Heart left ventricle (tissue), 16 donors: Measurements from ENCODE around the gene PCARE. TPM values are rescaled to one million over a fixed set of nuclear protein-coding genes. Genes with fewer than 3 reads are reported as not detected.

Experiments used
- ATAC-seq, 4 donors: fragments of 200-7000 bp; cut with Tn5 transposase; one replicate each; pipeline ENCODE4 v1.9.1; 2020 to 2022; ENCODE audit warnings: moderate library complexity in 4 of 4, mild to moderate bottlenecking in 3 of 4, moderate number of reproducible peaks in 1 of 4
- DNase-seq, 5 donors: peaks; one replicate each; pipeline ENCODE4 v3.0.0-alpha.2; 2020
- H3K27ac ChIP-seq, 12 donors: fragments of 200-600 bp; sonication (generic) in 4 of 12; one replicate each; pipeline versions ENCODE4 v1.5.0 to v1.8.0; 2016 to 2022; ENCODE audit warnings: mild to moderate bottlenecking in 2 of 12
- H3K27me3 ChIP-seq, 9 donors: fragments of 200-600 bp; sonication (generic) in 2 of 9; one replicate each; pipeline versions ENCODE4 v1.5.1 to v1.8.0; 2016 to 2022; ENCODE audit warnings: mild to moderate bottlenecking in 3 of 9
- H3K36me3 ChIP-seq, 9 donors: fragments of 200-600 bp; sonication (generic) in 2 of 9; one replicate each; pipeline versions ENCODE4 v1.5.0 to v1.8.0; 2018 to 2022; ENCODE audit warnings: mild to moderate bottlenecking in 2 of 9
- H3K4me1 ChIP-seq, 12 donors: fragments of 200-600 bp; sonication (generic) in 4 of 12; one replicate each; pipeline versions ENCODE4 v1.5.0 to v1.8.0; 2016 to 2022; ENCODE audit warnings: mild to moderate bottlenecking in 3 of 12
- H3K4me3 ChIP-seq, 12 donors: fragments of 200-600 bp; sonication (generic) in 4 of 12; one replicate each; pipeline versions ENCODE4 v1.5.0 to v1.8.0; 2017 to 2022; ENCODE audit warnings: mild to moderate bottlenecking in 9 of 12, moderate library complexity in 4 of 12
- H3K9me3 ChIP-seq, 12 donors: fragments of 200-600 bp; sonication (generic) in 4 of 12; one replicate each; pipeline versions ENCODE4 v1.5.0 to v1.8.0; 2016 to 2022; ENCODE audit warnings: mild to moderate bottlenecking in 1 of 12
- POLR2A ChIP-seq, 2 donors: fragments of 450-650 bp; IDR thresholded peaks; one replicate each; pipeline ENCODE4 v1.6.1; 2017; ENCODE audit warnings: antibody characterized with exemption in 2 of 2, mild to moderate bottlenecking in 2 of 2, moderate library complexity in 2 of 2
- WGBS, 4 donors: extraction: QIAGEN DNeasy Blood & Tissue Kit in 2 of 4; methylation state at CpG; one replicate each; pipeline versions ENCODE4 v1.1.5 to v1.1.7; 2013 to 2018; 5-methylcytosine and 5-hydroxymethylcytosine counted together
- intact Hi-C, 10 donors: fragments of 100-400 bp; cut with DNase I; formaldehyde crosslinking; loops; one replicate each; pipeline versions ENCODE4 v1.11.1 to v1.14.2; 2022
- polyA plus RNA-seq, 2 donors: library from polyadenylated mRNA; stranded (reverse); fragments of 200-250 nt; gene quantifications; one replicate each; pipeline ENCODE4 v1.2.3, GENCODE V29; 2013
- total RNA-seq, 9 donors: library from RNA; depleted of rRNA in 2 of 9; stranded (reverse); fragments of >200 nt in 2 of 9; fragmentation: NEBNext Ultra II Directional in 3 of 9; extraction: Animal tissue kit (Norgen Biotek cat#: 25700) in 3 of 9; gene quantifications; one replicate each; pipeline versions ENCODE4 v1.1.0 to v1.2.4, GENCODE V29; 2016 to 2023
- TF ChIP-seq, protein P1 (sequence below), 12 donors: fragments of 200-600 bp; sonication (generic) in 4 of 12; IDR thresholded peaks; one replicate each; pipeline versions ENCODE4 v1.5.0 to v1.8.0; 2018 to 2022; ENCODE audit warnings: antibody characterized with exemption in 12 of 12, mild to moderate bottlenecking in 5 of 12
- donor health status: ischemic (EF 13 %, LVEDD 7.1; RV severe dilation, severe dysfunction).
- donor health status: healthy with polysubstance abuse.
- donor health status: DM: no; HTN: yes; CAD: no.
- donor health status: DM: no; HTN: no; CAD: no.
- donor health status: ischemic (EF 25% LVEDD 6.9; RV normal size, moderate dysfunction).
- donor health status: ischemic (EF 25% LVEDD 5.7; RV mildly dilated, moderate dysfunction).
- donor health status: healthy.
- donor health status: DM: yes; HTN: yes; CAD: no.
- donor health status: ischemic (EF 35%, LVEDD 5.7; RV mildly dilated, moderate dysfunction).
- donor health status: nonischemic (EF 11% LVEDD 7.7; RV severe dilation, severe dysfunction).
- donor health status: DM: yes; HTN: yes; CAD: no.
- donor health status: PGD.
- donor health status: ischemic (EF 29% LVEDD 5.4; RV normal size, mild dysfunction).
- donor health status: nonischemic (EF 23%, LVEDD 6.1; RV moderate dilation, normal function).

The PCARE gene
- total and polyA plus RNA-seq, 11 donors, result 0.10 to 2.4 (median 0.87) TPM

DNA sequence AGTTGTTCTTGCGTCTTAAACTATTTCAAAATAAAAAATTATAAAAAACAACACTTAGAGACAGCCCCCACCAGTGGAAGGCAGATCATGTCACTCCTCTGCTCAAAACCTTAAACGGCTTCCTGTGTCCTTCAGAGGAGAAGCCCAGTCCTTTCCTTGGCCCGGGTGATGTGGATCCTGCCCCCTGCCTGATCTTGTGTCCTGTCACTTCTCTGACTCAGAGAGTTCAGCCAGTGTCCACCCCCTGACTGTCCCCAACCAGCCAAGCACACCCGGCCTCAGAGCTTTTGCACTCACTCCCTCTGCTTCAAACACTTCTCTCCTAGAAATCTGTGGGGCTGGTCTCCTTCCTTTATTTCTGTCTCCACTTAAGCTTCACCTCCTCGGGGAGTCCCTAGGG, 57.8 kb downstream of the PCARE start:
- DNase-seq (peak in 3 of 5 donors; percentile 65 to 72 (median 69)), ATAC-seq (no peak)
- WGBS, 4 donors, result 25 to 44% (median 36%) methylated on average over 5 of the region's 5 CpGs
- Histone ChIP-seq H3K9me3 (no peaks in the 10 kb centered on the region), H3K27ac (peak overlapping the region; percentile 79 to 98 (median 88)), H3K4me3 (no peak overlapping the region), H3K27me3 (no peaks in the 10 kb centered on the region), H3K36me3 (no peaks in the 10 kb centered on the region), H3K4me1 (peaks cover 0 to 68% (median 51%) of the 10 kb centered on the region in 12 donors)
- TF ChIP-seq POLR2A (IDR thresholded peaks at IDR 0.05), result no peak
- TF ChIP-seq, protein P1, sequence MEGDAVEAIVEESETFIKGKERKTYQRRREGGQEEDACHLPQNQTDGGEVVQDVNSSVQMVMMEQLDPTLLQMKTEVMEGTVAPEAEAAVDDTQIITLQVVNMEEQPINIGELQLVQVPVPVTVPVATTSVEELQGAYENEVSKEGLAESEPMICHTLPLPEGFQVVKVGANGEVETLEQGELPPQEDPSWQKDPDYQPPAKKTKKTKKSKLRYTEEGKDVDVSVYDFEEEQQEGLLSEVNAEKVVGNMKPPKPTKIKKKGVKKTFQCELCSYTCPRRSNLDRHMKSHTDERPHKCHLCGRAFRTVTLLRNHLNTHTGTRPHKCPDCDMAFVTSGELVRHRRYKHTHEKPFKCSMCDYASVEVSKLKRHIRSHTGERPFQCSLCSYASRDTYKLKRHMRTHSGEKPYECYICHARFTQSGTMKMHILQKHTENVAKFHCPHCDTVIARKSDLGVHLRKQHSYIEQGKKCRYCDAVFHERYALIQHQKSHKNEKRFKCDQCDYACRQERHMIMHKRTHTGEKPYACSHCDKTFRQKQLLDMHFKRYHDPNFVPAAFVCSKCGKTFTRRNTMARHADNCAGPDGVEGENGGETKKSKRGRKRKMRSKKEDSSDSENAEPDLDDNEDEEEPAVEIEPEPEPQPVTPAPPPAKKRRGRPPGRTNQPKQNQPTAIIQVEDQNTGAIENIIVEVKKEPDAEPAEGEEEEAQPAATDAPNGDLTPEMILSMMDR (IDR thresholded peaks at IDR 0.05), result no peak
- intact Hi-C loops, result loop anchor here in 2 of 10 donors (5.0 to 10.0 kb wide), 2 partner anchors 98 to 101 kb away; partner anchors contain the start of gene CLIP4 (in 2 of the 2)

DNA sequence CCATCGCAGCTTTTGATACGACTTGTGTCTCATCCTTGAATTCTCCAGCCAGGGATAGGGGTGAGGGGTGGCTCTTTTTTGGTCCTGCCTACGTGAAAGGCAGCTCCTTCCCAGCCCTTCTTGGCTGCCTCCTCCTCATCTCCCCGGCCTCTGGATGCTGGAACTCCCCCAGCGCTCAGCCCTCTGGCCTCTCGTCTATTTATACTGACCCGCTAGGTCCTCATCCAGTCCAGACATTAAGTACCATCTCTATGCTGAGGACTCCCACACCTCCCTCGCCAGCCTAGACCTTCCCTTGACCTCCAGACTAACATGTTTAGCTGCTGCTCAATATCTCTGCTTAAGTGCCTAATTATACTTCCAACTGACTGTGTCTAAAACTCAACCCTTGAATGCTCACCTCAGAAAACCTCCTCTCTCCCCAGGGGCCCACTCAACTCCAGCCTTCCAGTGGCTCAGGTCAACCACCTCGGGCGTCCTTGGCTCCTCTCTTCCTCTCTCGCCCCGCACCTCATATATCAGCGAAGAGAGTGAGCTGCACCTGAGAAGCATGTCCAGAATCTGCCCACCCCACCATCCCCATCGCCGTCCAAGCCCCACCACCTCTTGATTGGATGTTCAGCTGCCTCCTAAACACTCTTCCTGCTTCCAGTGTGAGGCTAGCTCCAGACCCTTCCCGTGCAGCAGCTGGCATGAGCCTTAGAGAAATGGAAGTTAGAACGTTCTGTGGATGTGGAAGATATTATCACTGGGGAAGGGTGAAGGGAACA, 58.4 kb downstream of the PCARE start:
- H3K27ac ChIP-seq, result peak overlapping the region; percentile 79 to 98 (median 88)
- H3K27me3 ChIP-seq, result no peaks in the 10 kb centered on the region
- peaks cover 4 to 74% (median 56%) of the 10 kb centered on the region in 12 donors for H3K4me1 ChIP-seq
- TF ChIP-seq, protein P1 (IDR thresholded peaks at IDR 0.05), result no peak
- no peak for TF ChIP-seq POLR2A (IDR thresholded peaks at IDR 0.05)
- DNase-seq (peak; percentile 52 to 86 (median 74)), ATAC-seq (peak; percentile 21 to 66 (median 38))
- WGBS, 4 donors, result 47 to 58% (median 51%) methylated on average over 17 of the region's 17 CpGs
- intact Hi-C loops, result loop anchor here in 4 of 10 donors (2.0 to 10.0 kb wide), 5 partner anchors 57 to 101 kb away; partner anchors contain the start of gene CLIP4 (in 3 of the 4)
- H3K9me3 ChIP-seq, result no peaks in the 10 kb centered on the region
- peak overlapping the region in 9 of 12 donors; percentile 8 to 47 (median 33) for H3K4me3 ChIP-seq
- H3K36me3 ChIP-seq, result no peaks in the 10 kb centered on the region

DNA sequence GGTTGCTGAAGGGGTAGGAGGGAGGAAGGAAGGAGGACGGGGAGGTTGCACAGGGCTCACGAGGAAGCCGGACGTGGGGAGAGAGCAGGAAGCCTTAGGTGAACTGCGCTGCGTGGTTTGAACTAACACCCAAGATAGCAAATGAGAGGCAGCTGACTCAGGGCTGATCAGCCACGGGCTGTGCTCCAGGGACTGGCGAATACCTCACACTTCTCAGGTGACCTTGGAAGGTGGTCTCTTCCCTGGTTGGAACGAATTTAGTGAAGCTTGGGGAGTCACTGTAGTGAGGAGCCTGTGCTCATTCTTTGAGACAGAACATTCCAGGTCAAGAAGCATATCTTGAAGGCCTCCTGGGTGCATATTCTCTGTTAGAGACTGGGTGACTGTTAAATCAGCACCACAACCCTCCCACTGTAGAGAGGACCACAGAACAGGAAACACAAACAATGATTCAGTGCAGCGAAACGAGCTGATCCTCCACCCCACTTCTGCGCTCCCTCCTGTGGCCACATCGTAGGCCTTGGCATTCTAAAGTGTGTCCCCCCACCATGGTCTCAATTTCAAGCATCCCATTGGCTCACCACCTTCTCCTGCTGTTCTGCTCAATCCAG, 59.4 kb downstream of the PCARE start:
- DNase-seq (peak; percentile 57 to 81 (median 75)), ATAC-seq (peak; percentile 4 to 50 (median 14))
- WGBS, 4 donors, result 27 to 44% (median 38%) methylated on average over 13 of the region's 13 CpGs
- Histone ChIP-seq H3K27ac (peak overlapping the region; percentile 79 to 98 (median 88)), H3K4me1 (peaks cover 6 to 83% (median 64%) of the 10 kb centered on the region in 12 donors), H3K9me3 (no peaks in the 10 kb centered on the region), H3K27me3 (no peaks in the 10 kb centered on the region), H3K4me3 (peak overlapping the region in 10 of 12 donors; percentile 3 to 47 (median 30)), H3K36me3 (no peaks in the 10 kb centered on the region)
- intact Hi-C loops, result loop anchor here in 7 of 10 donors (2.0 to 10.0 kb wide), 8 partner anchors 38 to 102 kb away; partner anchors contain the start of gene CLIP4 (in 4 of the 7)
- no peak for TF ChIP-seq POLR2A (IDR thresholded peaks at IDR 0.05)
- TF ChIP-seq, protein P1 (IDR thresholded peaks at IDR 0.05), result peak in 1 of 12 donors; percentile 7
